HEK293 (cell line): ENCODE results near the gene PNPLA6.
A peak's percentile ranks its signal among the peaks of the same experiment; 100 is the strongest.

Source experiments
- BCL11A ChIP-seq: fragments of 450-650 bp; formaldehyde crosslinking; IDR thresholded peaks from 2 replicates; pipeline ENCODE4 v1.5.1; 2016; ENCODE audit warnings: low read depth, missing biosample characterization, missing genetic modification characterization
- BCL11B ChIP-seq: fragments of 450-650 bp; formaldehyde crosslinking; IDR thresholded peaks from 2 replicates; pipeline ENCODE4 v1.5.1; 2016; ENCODE audit warnings: low read depth, missing biosample characterization, missing genetic modification characterization
- HOXC10 ChIP-seq: sonication (generic); formaldehyde crosslinking; IDR thresholded peaks from 2 replicates; pipeline ENCODE4 v1.8.1; 2023; ENCODE audit warnings: mild to moderate bottlenecking, missing genetic modification reagents
- MYNN ChIP-seq: fragments of 450-650 bp; formaldehyde crosslinking; IDR thresholded peaks from 2 replicates; pipeline ENCODE4 v1.5.1; 2016; ENCODE audit warnings: missing biosample characterization, missing genetic modification characterization, borderline replicate concordance
- SCRT1 ChIP-seq: fragments of 450-650 bp; formaldehyde crosslinking; IDR thresholded peaks from 2 replicates; pipeline ENCODE4 v1.5.1; 2016; ENCODE audit warnings: missing biosample characterization, missing genetic modification characterization, borderline replicate concordance
- SETDB1 ChIP-seq: IDR thresholded peaks from one replicate; pipeline ENCODE4 v1.6.1; 2017; ENCODE audit warnings: mild to moderate bottlenecking, low read length, moderate library complexity, mixed read lengths; ENCODE audit not compliant: insufficient read length
- SP7 ChIP-seq: fragments of 450-650 bp; formaldehyde crosslinking; IDR thresholded peaks from 2 replicates; pipeline ENCODE4 v1.5.1; 2016; ENCODE audit warnings: missing biosample characterization, missing genetic modification characterization
- TCF7L2 ChIP-seq: IDR thresholded peaks from 2 replicates; pipeline ENCODE4 v1.6.1; 2011; ENCODE audit warnings: low read depth, mild to moderate bottlenecking, inconsistent platforms, low read length, moderate library complexity, borderline replicate concordance
- ZBTB48 ChIP-seq: fragments of 450-650 bp; formaldehyde crosslinking; IDR thresholded peaks from 2 replicates; pipeline ENCODE4 v1.5.1; 2016; ENCODE audit warnings: missing biosample characterization, missing genetic modification characterization
- ZBTB6 ChIP-seq: fragments of 450-650 bp; formaldehyde crosslinking; IDR thresholded peaks from 2 replicates; pipeline ENCODE4 v1.5.1; 2017; ENCODE audit warnings: missing biosample characterization, missing genetic modification characterization
- ZFP69B ChIP-seq: fragments of 450-650 bp; formaldehyde crosslinking; IDR thresholded peaks from 2 replicates; pipeline ENCODE4 v1.5.1; 2016; ENCODE audit warnings: missing biosample characterization, missing genetic modification characterization
- ZNF138 ChIP-seq: fragments of 450-650 bp; formaldehyde crosslinking; IDR thresholded peaks from 2 replicates; pipeline ENCODE4 v1.5.1; 2016; ENCODE audit warnings: missing biosample characterization, missing genetic modification characterization, borderline replicate concordance
- ZNF23 ChIP-seq: fragments of 450-650 bp; formaldehyde crosslinking; IDR thresholded peaks from 2 replicates; pipeline ENCODE4 v1.5.1; 2016; ENCODE audit warnings: missing biosample characterization, missing genetic modification characterization, borderline replicate concordance
- ZNF248 ChIP-seq: fragments of 450-650 bp; formaldehyde crosslinking; IDR thresholded peaks from 2 replicates; pipeline ENCODE4 v1.5.1; 2017; ENCODE audit warnings: missing biosample characterization, missing genetic modification characterization
- ZNF26 ChIP-seq: fragments of 450-650 bp; formaldehyde crosslinking; IDR thresholded peaks from 2 replicates; pipeline ENCODE4 v1.5.1; 2016; ENCODE audit warnings: missing biosample characterization, missing genetic modification characterization
- ZNF266 ChIP-seq: fragments of 450-650 bp; formaldehyde crosslinking; IDR thresholded peaks from 2 replicates; pipeline ENCODE4 v1.5.1; 2016; ENCODE audit warnings: missing biosample characterization, missing genetic modification characterization, low read depth
- ZNF324 ChIP-seq: fragments of 450-650 bp; formaldehyde crosslinking; IDR thresholded peaks from 2 replicates; pipeline ENCODE4 v1.5.1; 2016; ENCODE audit warnings: missing biosample characterization, missing genetic modification characterization
- ZNF473 ChIP-seq: fragments of 450-650 bp; formaldehyde crosslinking; IDR thresholded peaks from 2 replicates; pipeline ENCODE4 v1.5.1; 2017; ENCODE audit warnings: missing biosample characterization, missing genetic modification characterization
- ZNF544 ChIP-seq: fragments of 450-650 bp; formaldehyde crosslinking; IDR thresholded peaks from 2 replicates; pipeline ENCODE4 v1.5.0; 2017; ENCODE audit warnings: missing biosample characterization, missing genetic modification characterization
- ZNF585B ChIP-seq: fragments of 450-650 bp; formaldehyde crosslinking; IDR thresholded peaks from 2 replicates; pipeline ENCODE4 v1.5.1; 2016; ENCODE audit warnings: missing biosample characterization, missing genetic modification characterization
- ZNF621 ChIP-seq: fragments of 450-650 bp; formaldehyde crosslinking; IDR thresholded peaks from 2 replicates; pipeline ENCODE4 v1.5.1; 2017; ENCODE audit warnings: missing biosample characterization, missing genetic modification characterization
- ZNF626 ChIP-seq: fragments of 450-650 bp; sonication (Bioruptor Pico); formaldehyde crosslinking; IDR thresholded peaks from 2 replicates; pipeline ENCODE4 v1.5.1; 2018; ENCODE audit warnings: missing biosample characterization, missing genetic modification characterization, inconsistent platforms
- ZNF629 ChIP-seq: fragments of 450-650 bp; formaldehyde crosslinking; IDR thresholded peaks from 2 replicates; pipeline ENCODE4 v1.5.1; 2017; ENCODE audit warnings: missing biosample characterization, missing genetic modification characterization
- ZNF654 ChIP-seq: fragments of 450-650 bp; formaldehyde crosslinking; IDR thresholded peaks from 2 replicates; pipeline ENCODE4 v1.5.1; 2016; ENCODE audit warnings: low read depth, missing biosample characterization, missing genetic modification characterization
- ZNF664 ChIP-seq: fragments of 450-650 bp; formaldehyde crosslinking; IDR thresholded peaks from 2 replicates; pipeline ENCODE4 v1.5.1; 2016; ENCODE audit warnings: missing biosample characterization, missing genetic modification characterization
- ZSCAN23 ChIP-seq: fragments of 450-650 bp; formaldehyde crosslinking; IDR thresholded peaks from 2 replicates; pipeline ENCODE4 v1.5.1; 2016; ENCODE audit warnings: missing biosample characterization, missing genetic modification characterization
- ZSCAN30 ChIP-seq: fragments of 450-650 bp; IDR thresholded peaks from 2 replicates; pipeline ENCODE4 v1.5.1; 2018; ENCODE audit warnings: missing biosample characterization, mild to moderate bottlenecking, missing genetic modification characterization, moderate library complexity
- TF ChIP-seq, protein P1 (sequence below): fragments of 450-650 bp; formaldehyde crosslinking; IDR thresholded peaks from 2 replicates; pipeline ENCODE4 v1.5.1; 2016; ENCODE audit warnings: missing biosample characterization, missing genetic modification characterization
- TF ChIP-seq, protein P2 (sequence below): fragments of 450-650 bp; formaldehyde crosslinking; IDR thresholded peaks from 2 replicates; pipeline ENCODE4 v1.5.1; 2016; ENCODE audit warnings: missing biosample characterization, missing genetic modification characterization
- TF ChIP-seq, protein P3 (sequence below): fragments of 450-650 bp; formaldehyde crosslinking; IDR thresholded peaks from 2 replicates; pipeline ENCODE4 v1.5.1; 2017; ENCODE audit warnings: missing biosample characterization, missing genetic modification characterization

Gene PNPLA6

DNA sequence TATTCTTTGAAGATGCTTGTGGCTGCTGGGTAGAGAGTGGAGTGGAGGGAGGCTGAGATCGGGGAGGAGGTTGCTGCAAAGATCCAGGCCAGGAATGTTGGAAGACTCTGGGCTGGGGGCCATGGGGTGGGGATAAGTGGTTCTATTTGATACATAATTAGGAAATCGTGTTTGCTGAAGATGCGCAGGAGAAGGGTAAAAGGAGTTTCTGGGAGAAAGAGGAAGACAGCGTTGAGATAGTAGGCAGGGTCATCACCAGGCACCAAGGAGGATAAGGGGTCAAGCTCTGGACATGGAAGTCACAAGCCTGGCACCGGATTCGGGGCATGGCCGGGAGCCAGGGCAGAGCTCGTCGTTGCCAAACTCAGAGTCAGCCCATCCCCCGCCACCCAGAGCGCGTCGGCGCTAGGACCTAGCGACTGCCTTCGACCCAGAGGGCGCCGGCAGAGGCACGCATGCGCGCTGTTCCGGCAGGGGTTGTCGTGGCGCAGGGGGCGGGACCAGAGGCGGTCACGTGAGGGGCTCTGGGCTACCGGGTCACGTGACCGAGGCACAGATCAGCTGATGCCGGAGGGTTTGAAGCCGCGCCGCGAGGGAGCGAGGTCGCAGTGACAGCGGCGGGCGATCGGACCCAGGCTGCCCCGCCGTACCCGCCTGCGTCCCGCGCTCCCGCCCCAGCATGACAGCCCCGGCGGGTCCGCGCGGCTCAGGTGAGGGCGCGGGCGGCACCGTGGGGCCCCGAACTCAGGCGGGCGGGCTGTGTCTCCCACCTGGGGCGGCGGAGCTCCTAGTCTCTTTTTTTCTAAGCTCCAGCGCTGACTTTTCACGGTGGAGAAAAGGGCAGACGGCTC is 13.2 kb upstream of the PNPLA6 start, which contains the start of gene MCOLN1 (continued):
- TF ChIP-seq, protein P1, sequence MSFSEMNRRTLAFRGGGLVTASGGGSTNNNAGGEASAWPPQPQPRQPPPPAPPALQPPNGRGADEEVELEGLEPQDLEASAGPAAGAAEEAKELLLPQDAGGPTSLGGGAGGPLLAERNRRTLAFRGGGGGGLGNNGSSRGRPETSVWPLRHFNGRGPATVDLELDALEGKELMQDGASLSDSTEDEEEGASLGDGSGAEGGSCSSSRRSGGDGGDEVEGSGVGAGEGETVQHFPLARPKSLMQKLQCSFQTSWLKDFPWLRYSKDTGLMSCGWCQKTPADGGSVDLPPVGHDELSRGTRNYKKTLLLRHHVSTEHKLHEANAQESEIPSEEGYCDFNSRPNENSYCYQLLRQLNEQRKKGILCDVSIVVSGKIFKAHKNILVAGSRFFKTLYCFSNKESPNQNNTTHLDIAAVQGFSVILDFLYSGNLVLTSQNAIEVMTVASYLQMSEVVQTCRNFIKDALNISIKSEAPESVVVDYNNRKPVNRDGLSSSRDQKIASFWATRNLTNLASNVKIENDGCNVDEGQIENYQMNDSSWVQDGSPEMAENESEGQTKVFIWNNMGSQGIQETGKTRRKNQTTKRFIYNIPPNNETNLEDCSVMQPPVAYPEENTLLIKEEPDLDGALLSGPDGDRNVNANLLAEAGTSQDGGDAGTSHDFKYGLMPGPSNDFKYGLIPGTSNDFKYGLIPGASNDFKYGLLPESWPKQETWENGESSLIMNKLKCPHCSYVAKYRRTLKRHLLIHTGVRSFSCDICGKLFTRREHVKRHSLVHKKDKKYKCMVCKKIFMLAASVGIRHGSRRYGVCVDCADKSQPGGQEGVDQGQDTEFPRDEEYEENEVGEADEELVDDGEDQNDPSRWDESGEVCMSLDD (tag by site-specific recombination) = peak; percentile 56
- peak; percentile 79 for TF ChIP-seq ZNF629 (tag by site-specific recombination)
- TF ChIP-seq ZNF26 (tag by site-specific recombination) = no peak
- peak; percentile 96 for TF ChIP-seq ZSCAN23 (tag by site-specific recombination)
- no peak for TF ChIP-seq ZNF473 (tag by site-specific recombination)
- peak; percentile 77; the same call in 1 of the 2 replicates for TF ChIP-seq ZBTB6 (tag by site-specific recombination)
- TF ChIP-seq ZNF266 (tag by site-specific recombination) = no peak
- no peak for TF ChIP-seq TCF7L2
- peak; percentile 80 for TF ChIP-seq ZSCAN30 (tag by site-specific recombination)
- TF ChIP-seq SP7 (tag by site-specific recombination) = peak; percentile 92
- no peak for TF ChIP-seq BCL11A (tag by site-specific recombination)
- TF ChIP-seq SCRT1 (tag by site-specific recombination) = no peak
- no peak for TF ChIP-seq ZNF248 (tag by site-specific recombination)
- no peak for TF ChIP-seq SETDB1
- TF ChIP-seq ZFP69B = peak; percentile 88
- no peak for TF ChIP-seq ZNF544 (tag by site-specific recombination)
- TF ChIP-seq HOXC10 = no peak
- TF ChIP-seq ZNF585B (tag by site-specific recombination) = no peak
- no peak for TF ChIP-seq ZNF664 (tag by site-specific recombination)
- TF ChIP-seq, protein P2, sequence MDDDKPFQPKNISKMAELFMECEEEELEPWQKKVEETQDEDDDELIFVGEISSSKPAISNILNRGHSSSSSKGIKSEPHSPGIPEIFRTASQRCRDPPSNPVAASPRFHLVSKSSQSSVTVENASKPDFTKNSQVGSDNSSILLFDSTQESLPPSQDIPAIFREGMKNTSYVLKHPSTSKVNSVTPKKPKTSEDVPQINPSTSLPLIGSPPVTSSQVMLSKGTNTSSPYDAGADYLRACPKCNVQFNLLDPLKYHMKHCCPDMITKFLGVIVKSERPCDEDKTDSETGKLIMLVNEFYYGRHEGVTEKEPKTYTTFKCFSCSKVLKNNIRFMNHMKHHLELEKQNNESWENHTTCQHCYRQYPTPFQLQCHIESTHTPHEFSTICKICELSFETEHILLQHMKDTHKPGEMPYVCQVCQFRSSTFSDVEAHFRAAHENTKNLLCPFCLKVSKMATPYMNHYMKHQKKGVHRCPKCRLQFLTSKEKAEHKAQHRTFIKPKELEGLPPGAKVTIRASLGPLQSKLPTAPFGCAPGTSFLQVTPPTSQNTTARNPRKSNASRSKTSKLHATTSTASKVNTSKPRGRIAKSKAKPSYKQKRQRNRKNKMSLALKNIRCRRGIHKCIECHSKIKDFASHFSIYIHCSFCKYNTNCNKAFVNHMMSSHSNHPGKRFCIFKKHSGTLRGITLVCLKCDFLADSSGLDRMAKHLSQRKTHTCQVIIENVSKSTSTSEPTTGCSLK (tag by site-specific recombination) = no peak
- no peak for TF ChIP-seq BCL11B (tag by site-specific recombination)
- no peak for TF ChIP-seq ZNF626 (tag by site-specific recombination)
- TF ChIP-seq MYNN (tag by site-specific recombination) = no peak
- TF ChIP-seq ZNF654 (tag by site-specific recombination) = no peak; the same call in 1 of the 2 replicates
- peak; percentile 90 for TF ChIP-seq ZBTB48 (tag by site-specific recombination)
- TF ChIP-seq ZNF23 (tag by site-specific recombination) = no peak
- TF ChIP-seq ZNF324 (tag by site-specific recombination) = peak; percentile 98
- TF ChIP-seq ZNF138 (tag by site-specific recombination) = no peak; the same call in 1 of the 2 replicates
- TF ChIP-seq, protein P3, sequence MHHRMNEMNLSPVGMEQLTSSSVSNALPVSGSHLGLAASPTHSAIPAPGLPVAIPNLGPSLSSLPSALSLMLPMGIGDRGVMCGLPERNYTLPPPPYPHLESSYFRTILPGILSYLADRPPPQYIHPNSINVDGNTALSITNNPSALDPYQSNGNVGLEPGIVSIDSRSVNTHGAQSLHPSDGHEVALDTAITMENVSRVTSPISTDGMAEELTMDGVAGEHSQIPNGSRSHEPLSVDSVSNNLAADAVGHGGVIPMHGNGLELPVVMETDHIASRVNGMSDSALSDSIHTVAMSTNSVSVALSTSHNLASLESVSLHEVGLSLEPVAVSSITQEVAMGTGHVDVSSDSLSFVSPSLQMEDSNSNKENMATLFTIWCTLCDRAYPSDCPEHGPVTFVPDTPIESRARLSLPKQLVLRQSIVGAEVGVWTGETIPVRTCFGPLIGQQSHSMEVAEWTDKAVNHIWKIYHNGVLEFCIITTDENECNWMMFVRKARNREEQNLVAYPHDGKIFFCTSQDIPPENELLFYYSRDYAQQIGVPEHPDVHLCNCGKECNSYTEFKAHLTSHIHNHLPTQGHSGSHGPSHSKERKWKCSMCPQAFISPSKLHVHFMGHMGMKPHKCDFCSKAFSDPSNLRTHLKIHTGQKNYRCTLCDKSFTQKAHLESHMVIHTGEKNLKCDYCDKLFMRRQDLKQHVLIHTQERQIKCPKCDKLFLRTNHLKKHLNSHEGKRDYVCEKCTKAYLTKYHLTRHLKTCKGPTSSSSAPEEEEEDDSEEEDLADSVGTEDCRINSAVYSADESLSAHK (tag by site-specific recombination) = peak; percentile 76
- TF ChIP-seq ZNF621 (tag by site-specific recombination) = no peak
